Endodermal cell (in vitro differentiated cells): ENCODE results near the gene ZNF253. TPM values are rescaled to one million over a fixed set of nuclear protein-coding genes. Genes with fewer than 3 reads are reported as not detected.
"Not testable (repeated sequence)": the region's sequence is repeated elsewhere in the genome, so short reads cannot be mapped to it uniquely, and the experiment has no call there.

Experiments
- DNase-seq: peaks from one replicate; pipeline ENCODE4 v3.0.0-alpha.2; 2017
- H3K27ac ChIP-seq: 2 replicates; pipeline ENCODE4 v1.5.1; 2013; ENCODE audit warnings: mild to moderate bottlenecking, low read depth, low read length, moderate library complexity
- H3K27me3 ChIP-seq: 2 replicates; pipeline ENCODE4 v1.6.1; 2013; ENCODE audit warnings: mild to moderate bottlenecking, low read length, moderate library complexity; ENCODE audit not compliant: insufficient read depth, control insufficient read depth, poor library complexity, severe bottlenecking
- H3K36me3 ChIP-seq: 2 replicates; pipeline ENCODE4 v1.7.0; 2013; ENCODE audit warnings: mild to moderate bottlenecking, low read length, moderate library complexity; ENCODE audit not compliant: control insufficient read depth, insufficient read depth
- H3K4me1 ChIP-seq: one replicate; pipeline ENCODE4 v1.7.0; 2013; ENCODE audit warnings: low read length; ENCODE audit not compliant: control insufficient read depth, insufficient read depth
- H3K4me3 ChIP-seq: 2 replicates; pipeline ENCODE4 v1.5.1; 2013; ENCODE audit warnings: mild to moderate bottlenecking, low read length, moderate library complexity
- H3K9ac ChIP-seq: 2 replicates; pipeline ENCODE4 v1.6.1; 2013; ENCODE audit warnings: mild to moderate bottlenecking, low read length, moderate library complexity; ENCODE audit not compliant: poor library complexity, severe bottlenecking; ENCODE audit errors: extremely low read depth
- H3K9me3 ChIP-seq: 2 replicates; pipeline ENCODE4 v1.6.1; 2013; ENCODE audit warnings: mild to moderate bottlenecking, low read length, moderate library complexity; ENCODE audit not compliant: control insufficient read depth
- H3K27ac Mint-ChIP-seq: 2 replicates; pipeline ENCODE4 v1.8.0; 2020; ENCODE audit warnings: mixed read lengths
- H3K27me3 Mint-ChIP-seq: 2 replicates; pipeline ENCODE4 v1.8.0; 2021; ENCODE audit warnings: mild to moderate bottlenecking, mixed read lengths; ENCODE audit not compliant: insufficient read depth
- H3K36me3 Mint-ChIP-seq: 2 replicates; pipeline ENCODE4 v1.8.0; 2020; ENCODE audit warnings: low read depth, mixed read lengths
- H3K4me1 Mint-ChIP-seq: 2 replicates; pipeline ENCODE4 v1.8.0; 2020; ENCODE audit warnings: mixed read lengths
- H3K4me3 Mint-ChIP-seq: 2 replicates; pipeline ENCODE4 v1.8.0; 2020; ENCODE audit warnings: mild to moderate bottlenecking, moderate library complexity, mixed read lengths
- H3K9me3 Mint-ChIP-seq: 2 replicates; pipeline ENCODE4 v1.8.0; 2020; ENCODE audit warnings: mild to moderate bottlenecking, mixed read lengths
- WGBS, 2 experiments: methylation state at CpG; one replicate each; pipeline versions ENCODE4 v1.1.5 to v1.1.7; 2013; ENCODE audit warnings: missing lambda C conversion rate in 2 of 2, mixed read lengths in 1 of 2; ENCODE audit not compliant: insufficient coverage in 1 of 2, insufficient read length in 1 of 2; 5-methylcytosine and 5-hydroxymethylcytosine counted together
- total RNA-seq, 2 donors: library from RNA; stranded (reverse); fragmentation: NEBNext Ultra II Directional in 1 of 2; extraction: Animal tissue kit (Norgen Biotek cat#: 25700) in 1 of 2; gene quantifications; 2 replicates in 1 of 2; 3 replicates in 1 of 2; pipeline ENCODE4 v1.2.1, GENCODE V29; 2021
- TF ChIP-seq, protein P1 (sequence below): fragments of 200-600 bp; sonication (generic); conservative IDR thresholded peaks from 2 replicates; pipeline ENCODE4 v1.5.0; 2021; ENCODE audit warnings: antibody characterized with exemption, mild to moderate bottlenecking

The ZNF253 gene
- total RNA-seq, 2 donors from 2014 or later = 44.4 to 51.9 TPM

DNA sequence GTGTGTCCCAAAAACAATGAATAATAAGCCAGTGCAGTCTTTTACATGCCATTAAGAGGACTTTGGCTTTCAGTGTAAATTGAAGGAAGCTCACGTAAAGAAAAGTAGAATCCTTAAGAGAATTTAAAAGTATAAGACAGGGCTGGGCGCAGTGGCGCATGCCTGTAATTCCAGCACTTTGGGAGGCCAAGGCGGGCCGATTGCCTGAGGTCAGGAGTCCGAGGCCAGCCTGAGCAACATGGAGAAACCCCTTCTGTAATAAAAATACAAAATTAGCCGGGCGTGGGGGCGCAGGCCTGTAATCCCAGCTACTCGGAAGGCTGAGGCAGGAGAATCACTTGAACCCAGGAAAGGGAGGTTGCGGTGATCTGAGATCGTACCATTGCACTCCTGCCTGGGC is 17.9 kb upstream of the ZNF253 start:
- no peaks in the 10 kb centered on the region for H3K27me3 Mint-ChIP-seq
- TF ChIP-seq, protein P1, sequence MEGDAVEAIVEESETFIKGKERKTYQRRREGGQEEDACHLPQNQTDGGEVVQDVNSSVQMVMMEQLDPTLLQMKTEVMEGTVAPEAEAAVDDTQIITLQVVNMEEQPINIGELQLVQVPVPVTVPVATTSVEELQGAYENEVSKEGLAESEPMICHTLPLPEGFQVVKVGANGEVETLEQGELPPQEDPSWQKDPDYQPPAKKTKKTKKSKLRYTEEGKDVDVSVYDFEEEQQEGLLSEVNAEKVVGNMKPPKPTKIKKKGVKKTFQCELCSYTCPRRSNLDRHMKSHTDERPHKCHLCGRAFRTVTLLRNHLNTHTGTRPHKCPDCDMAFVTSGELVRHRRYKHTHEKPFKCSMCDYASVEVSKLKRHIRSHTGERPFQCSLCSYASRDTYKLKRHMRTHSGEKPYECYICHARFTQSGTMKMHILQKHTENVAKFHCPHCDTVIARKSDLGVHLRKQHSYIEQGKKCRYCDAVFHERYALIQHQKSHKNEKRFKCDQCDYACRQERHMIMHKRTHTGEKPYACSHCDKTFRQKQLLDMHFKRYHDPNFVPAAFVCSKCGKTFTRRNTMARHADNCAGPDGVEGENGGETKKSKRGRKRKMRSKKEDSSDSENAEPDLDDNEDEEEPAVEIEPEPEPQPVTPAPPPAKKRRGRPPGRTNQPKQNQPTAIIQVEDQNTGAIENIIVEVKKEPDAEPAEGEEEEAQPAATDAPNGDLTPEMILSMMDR = no peak
- Histone ChIP-seq H3K36me3 (no peaks in the 10 kb centered on the region), H3K4me3 (no peak overlapping the region), H3K27ac (no peak overlapping the region), H3K4me1 (no peaks in the 10 kb centered on the region), H3K27me3 (no peaks in the 10 kb centered on the region), H3K9ac (no peak overlapping the region), H3K9me3 (peaks cover 33% of the 10 kb centered on the region)
- H3K4me3 Mint-ChIP-seq = no peak overlapping the region
- WGBS, 2 experiments = 95 to 97% methylated on average over 11 to 12 of the region's 12 CpGs
- H3K9me3 Mint-ChIP-seq = peaks cover 27% of the 10 kb centered on the region
- peaks cover 12% of the 10 kb centered on the region for H3K36me3 Mint-ChIP-seq
- DNase-seq = no peak
- no peak overlapping the region for H3K27ac Mint-ChIP-seq
- peaks cover 5% of the 10 kb centered on the region for H3K4me1 Mint-ChIP-seq

DNA sequence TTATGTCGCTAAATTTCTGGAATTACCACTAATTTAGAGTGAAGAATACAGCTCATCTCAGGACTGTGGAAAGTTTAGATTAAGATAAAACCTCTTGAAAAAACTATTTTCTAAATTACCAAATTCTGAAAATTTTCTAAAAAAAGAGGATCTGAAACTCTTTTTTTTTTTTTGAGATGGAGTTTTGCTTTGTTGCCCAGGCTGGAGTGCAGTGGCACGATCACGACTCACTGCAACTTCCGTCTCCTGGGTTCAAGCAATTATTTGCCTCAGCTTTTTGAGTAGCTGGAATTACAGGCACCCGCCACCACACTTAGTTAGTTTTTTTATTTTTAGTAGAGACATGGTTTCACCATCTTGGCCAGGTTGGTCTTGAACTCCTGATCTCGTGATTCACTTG is 16.6 kb upstream of the ZNF253 start:
- Histone ChIP-seq H3K27ac (no peak overlapping the region), H3K4me1 (no peaks in the 10 kb centered on the region), H3K27me3 (no peaks in the 10 kb centered on the region), H3K9me3 (peaks cover 21% of the 10 kb centered on the region), H3K4me3 (no peak overlapping the region), H3K9ac (no peak overlapping the region), H3K36me3 (no peaks in the 10 kb centered on the region)
- H3K4me1 Mint-ChIP-seq = peaks cover 5% of the 10 kb centered on the region
- no peaks in the 10 kb centered on the region for H3K27me3 Mint-ChIP-seq
- 91 to 100% methylated on average over 4 to 6 of the region's 6 CpGs for WGBS, 2 experiments
- H3K36me3 Mint-ChIP-seq = peaks cover 5% of the 10 kb centered on the region
- TF ChIP-seq, protein P1 = no peak
- DNase-seq = no peak
- H3K4me3 Mint-ChIP-seq = no peak overlapping the region
- H3K9me3 Mint-ChIP-seq = peaks cover 14% of the 10 kb centered on the region
- no peak overlapping the region for H3K27ac Mint-ChIP-seq

DNA sequence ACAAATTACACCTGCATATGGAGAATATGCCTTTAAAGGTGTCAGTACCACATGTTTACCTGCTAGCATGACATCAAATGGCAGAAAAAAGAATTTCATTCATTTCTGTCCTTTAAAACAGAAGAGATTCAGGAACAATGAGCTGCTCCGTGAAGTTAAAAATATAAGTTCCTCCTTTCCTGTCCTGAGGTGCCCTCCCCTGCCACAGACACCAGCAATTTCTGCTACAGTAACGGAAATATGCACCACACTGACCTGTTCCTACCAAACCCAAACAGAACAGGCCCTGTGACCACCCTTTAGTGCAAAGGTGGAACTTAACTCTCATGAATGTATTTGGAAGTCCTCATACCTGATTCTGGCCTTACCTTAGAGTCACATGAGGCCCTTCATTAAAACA is 13.9 kb upstream of the ZNF253 start:
- H3K4me3 ChIP-seq, H3K27ac ChIP-seq, H3K36me3 Mint-ChIP-seq, DNase-seq, H3K27ac Mint-ChIP-seq, H3K9ac ChIP-seq, H3K4me3 Mint-ChIP-seq, H3K4me1 Mint-ChIP-seq, H3K9me3 Mint-ChIP-seq, H3K27me3 ChIP-seq, H3K36me3 ChIP-seq, H3K4me1 ChIP-seq, H3K27me3 Mint-ChIP-seq: not testable (repeated sequence)
- peaks cover 23% of the 10 kb centered on the region for H3K9me3 ChIP-seq
- WGBS, 2 experiments = 80% methylated on average over 1 to 2 of the region's 2 CpGs

DNA sequence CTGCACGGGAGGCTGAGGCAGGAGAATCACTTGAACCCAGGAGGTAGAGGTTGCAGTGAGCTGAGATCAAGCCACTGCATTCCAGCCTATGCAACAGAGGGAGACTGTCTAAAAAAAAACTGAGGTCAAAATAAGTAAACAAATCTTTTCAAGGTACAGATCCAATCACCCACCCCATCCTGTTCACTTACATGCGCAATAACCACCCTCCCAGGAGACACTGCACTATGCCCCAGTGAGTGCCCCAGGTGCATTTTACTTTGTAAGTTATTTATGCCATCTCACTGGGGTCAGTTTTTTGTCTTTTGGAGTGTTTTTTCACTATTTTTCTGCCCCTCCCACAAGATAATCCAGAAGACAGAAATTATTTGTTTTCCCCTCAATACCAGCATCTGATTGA is 6.9 kb upstream of the ZNF253 start:
- WGBS, 2 experiments = 86% methylated on average over 1 to 2 of the region's 2 CpGs
- Mint-ChIP-seq H3K36me3 (peaks cover 23% of the 10 kb centered on the region), H3K27me3 (no peaks in the 10 kb centered on the region), H3K9me3 (no peaks in the 10 kb centered on the region), H3K4me1 (no peaks in the 10 kb centered on the region), H3K4me3 (no peak overlapping the region), H3K27ac (no peak overlapping the region)
- Histone ChIP-seq H3K36me3 (no peaks in the 10 kb centered on the region), H3K4me1 (no peaks in the 10 kb centered on the region), H3K4me3 (no peak overlapping the region), H3K27me3 (no peaks in the 10 kb centered on the region), H3K9me3 (peaks cover 6% of the 10 kb centered on the region), H3K27ac (no peak overlapping the region), H3K9ac (no peak overlapping the region)
- no peak for DNase-seq
- TF ChIP-seq, protein P1 = no peak
